NCI-H2029 treated with DMSO at 0.1 percent for 48 hours (cell line): ENCODE measurements around the gene FNDC10.
"Not testable (repeated sequence)": the region's sequence is repeated elsewhere in the genome, so short reads cannot be mapped to it uniquely, and the experiment has no call there.

Experiments used
- DNase-seq: peaks from one replicate; lab custom pipeline; 2025; lab: John Stamatoyannopoulos, UW

FNDC10 gene

GRCh38 chr1:1567152-1567875, 32.6 kb downstream of the FNDC10 start:
- DNase-seq, result no peak

GRCh38 chr1:1565340-1565739, 34.6 kb downstream of the FNDC10 start:
- DNase-seq, result no peak

GRCh38 chr1:1564268-1564667, 35.7 kb downstream of the FNDC10 start:
- DNase-seq, result no peak

- DNase-seq, result no peak
Observed at GRCh38 chr1:1563688-1564087, 36.2 kb downstream of the FNDC10 start.

- DNase-seq, result no peak
Observed at GRCh38 chr1:1562556-1563195, 37.3 kb downstream of the FNDC10 start.

- no peak for DNase-seq
Observed at GRCh38 chr1:1561801-1562470, 38.0 kb downstream of the FNDC10 start.

GRCh38 chr1:1560178-1560577, 39.8 kb downstream of the FNDC10 start:
- DNase-seq, result no peak

GRCh38 chr1:1559066-1559465, 40.9 kb downstream of the FNDC10 start:
- DNase-seq, result no peak

- no peak for DNase-seq
Observed at GRCh38 chr1:1558591-1558990, 41.3 kb downstream of the FNDC10 start.

- not testable (repeated sequence) for DNase-seq
Observed at GRCh38 chr1:1557688-1558087, 42.2 kb downstream of the FNDC10 start.

- not testable (repeated sequence) for DNase-seq
Observed at GRCh38 chr1:1556961-1557360, 43.0 kb downstream of the FNDC10 start.

- no peak for DNase-seq
Observed at GRCh38 chr1:1556505-1556904, 43.4 kb downstream of the FNDC10 start.

GRCh38 chr1:1554926-1555915, 44.7 kb downstream of the FNDC10 start:
- no peak for DNase-seq

GRCh38 chr1:1554550-1554925, 45.4 kb downstream of the FNDC10 start:
- no peak for DNase-seq

- no peak for DNase-seq
Observed at GRCh38 chr1:1553821-1554494, 46.0 kb downstream of the FNDC10 start.

- DNase-seq, result no peak
Observed at GRCh38 chr1:1552263-1552639, 47.7 kb downstream of the FNDC10 start.

GRCh38 chr1:1551524-1552262, 48.2 kb downstream of the FNDC10 start:
- no peak for DNase-seq

GRCh38 chr1:1550591-1551432, 49.1 kb downstream of the FNDC10 start:
- no peak for DNase-seq

- no peak for DNase-seq
Observed at GRCh38 chr1:1550087-1550486, 49.8 kb downstream of the FNDC10 start.

- no peak for DNase-seq
Observed at GRCh38 chr1:1548591-1548990, 51.3 kb downstream of the FNDC10 start.
